HL-60 (cell line): ENCODE data around the gene PSTK.

Experiments
- DNase-seq, 2 experiments: peaks; one replicate each; pipeline ENCODE4 v3.0.0-alpha.2; 2010 to 2020; ENCODE audit warnings: low read depth in 1 of 2, low spot score in 1 of 2
- H3K27ac ChIP-seq: fragments of 250-450 bp; sonication (Bioruptor Pico); replicated peaks from 2 replicates; pipeline ENCODE4 v1.5.1; 2020; ENCODE audit warnings: mild to moderate bottlenecking, moderate library complexity
- H3K27me3 ChIP-seq: fragments of 250-450 bp; sonication (Bioruptor Pico); 2 replicates; pipeline ENCODE4 v1.5.1; 2021; ENCODE audit warnings: mild to moderate bottlenecking, moderate library complexity; ENCODE audit not compliant: insufficient read depth, poor library complexity, severe bottlenecking
- H3K4me3 ChIP-seq: replicated peaks from 2 replicates; pipeline ENCODE4 v1.5.1; 2011; ENCODE audit warnings: mild to moderate bottlenecking, control low read depth, low read length; ENCODE audit not compliant: insufficient read depth
- GABPA ChIP-seq: IDR thresholded peaks from 2 replicates; pipeline ENCODE4 v1.6.1; 2012; ENCODE audit warnings: low read depth
- POLR2AphosphoS5 ChIP-seq: IDR thresholded peaks from 2 replicates; pipeline ENCODE4 v1.6.1; 2012; ENCODE audit warnings: low read depth
- SPI1 ChIP-seq: IDR thresholded peaks from 2 replicates; pipeline ENCODE4 v1.6.1; 2012; ENCODE audit warnings: low read depth, mild to moderate bottlenecking, borderline replicate concordance
- TF ChIP-seq, protein P1 (sequence below): IDR thresholded peaks from one replicate; pipeline ENCODE4 v1.5.1; 2011; ENCODE audit warnings: low read length, control low read depth, inconsistent platforms; ENCODE audit not compliant: insufficient read depth
- TF ChIP-seq, protein P2 (sequence below): IDR thresholded peaks from 2 replicates; pipeline ENCODE4 v1.6.1; 2012; ENCODE audit warnings: low read depth; ENCODE audit not compliant: insufficient replicate concordance

PSTK gene

GRCh38 chr10:122983898-122984297 lies 3.7 kb downstream of the PSTK start:
- TF ChIP-seq, protein P1, sequence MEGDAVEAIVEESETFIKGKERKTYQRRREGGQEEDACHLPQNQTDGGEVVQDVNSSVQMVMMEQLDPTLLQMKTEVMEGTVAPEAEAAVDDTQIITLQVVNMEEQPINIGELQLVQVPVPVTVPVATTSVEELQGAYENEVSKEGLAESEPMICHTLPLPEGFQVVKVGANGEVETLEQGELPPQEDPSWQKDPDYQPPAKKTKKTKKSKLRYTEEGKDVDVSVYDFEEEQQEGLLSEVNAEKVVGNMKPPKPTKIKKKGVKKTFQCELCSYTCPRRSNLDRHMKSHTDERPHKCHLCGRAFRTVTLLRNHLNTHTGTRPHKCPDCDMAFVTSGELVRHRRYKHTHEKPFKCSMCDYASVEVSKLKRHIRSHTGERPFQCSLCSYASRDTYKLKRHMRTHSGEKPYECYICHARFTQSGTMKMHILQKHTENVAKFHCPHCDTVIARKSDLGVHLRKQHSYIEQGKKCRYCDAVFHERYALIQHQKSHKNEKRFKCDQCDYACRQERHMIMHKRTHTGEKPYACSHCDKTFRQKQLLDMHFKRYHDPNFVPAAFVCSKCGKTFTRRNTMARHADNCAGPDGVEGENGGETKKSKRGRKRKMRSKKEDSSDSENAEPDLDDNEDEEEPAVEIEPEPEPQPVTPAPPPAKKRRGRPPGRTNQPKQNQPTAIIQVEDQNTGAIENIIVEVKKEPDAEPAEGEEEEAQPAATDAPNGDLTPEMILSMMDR: no peak
- Histone ChIP-seq H3K4me3 (no peak overlapping the region), H3K27me3 (no peaks in the 10 kb centered on the region), H3K27ac (no peak overlapping the region)
- no peak for DNase-seq

GRCh38 chr10:122984708-122985107 lies 4.5 kb downstream of the PSTK start:
- TF ChIP-seq GABPA: no peak
- TF ChIP-seq, protein P2, sequence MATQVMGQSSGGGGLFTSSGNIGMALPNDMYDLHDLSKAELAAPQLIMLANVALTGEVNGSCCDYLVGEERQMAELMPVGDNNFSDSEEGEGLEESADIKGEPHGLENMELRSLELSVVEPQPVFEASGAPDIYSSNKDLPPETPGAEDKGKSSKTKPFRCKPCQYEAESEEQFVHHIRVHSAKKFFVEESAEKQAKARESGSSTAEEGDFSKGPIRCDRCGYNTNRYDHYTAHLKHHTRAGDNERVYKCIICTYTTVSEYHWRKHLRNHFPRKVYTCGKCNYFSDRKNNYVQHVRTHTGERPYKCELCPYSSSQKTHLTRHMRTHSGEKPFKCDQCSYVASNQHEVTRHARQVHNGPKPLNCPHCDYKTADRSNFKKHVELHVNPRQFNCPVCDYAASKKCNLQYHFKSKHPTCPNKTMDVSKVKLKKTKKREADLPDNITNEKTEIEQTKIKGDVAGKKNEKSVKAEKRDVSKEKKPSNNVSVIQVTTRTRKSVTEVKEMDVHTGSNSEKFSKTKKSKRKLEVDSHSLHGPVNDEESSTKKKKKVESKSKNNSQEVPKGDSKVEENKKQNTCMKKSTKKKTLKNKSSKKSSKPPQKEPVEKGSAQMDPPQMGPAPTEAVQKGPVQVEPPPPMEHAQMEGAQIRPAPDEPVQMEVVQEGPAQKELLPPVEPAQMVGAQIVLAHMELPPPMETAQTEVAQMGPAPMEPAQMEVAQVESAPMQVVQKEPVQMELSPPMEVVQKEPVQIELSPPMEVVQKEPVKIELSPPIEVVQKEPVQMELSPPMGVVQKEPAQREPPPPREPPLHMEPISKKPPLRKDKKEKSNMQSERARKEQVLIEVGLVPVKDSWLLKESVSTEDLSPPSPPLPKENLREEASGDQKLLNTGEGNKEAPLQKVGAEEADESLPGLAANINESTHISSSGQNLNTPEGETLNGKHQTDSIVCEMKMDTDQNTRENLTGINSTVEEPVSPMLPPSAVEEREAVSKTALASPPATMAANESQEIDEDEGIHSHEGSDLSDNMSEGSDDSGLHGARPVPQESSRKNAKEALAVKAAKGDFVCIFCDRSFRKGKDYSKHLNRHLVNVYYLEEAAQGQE: no peak
- TF ChIP-seq SPI1: no peak
- no peak for TF ChIP-seq POLR2AphosphoS5
- TF ChIP-seq, protein P1: no peak
- Histone ChIP-seq H3K4me3 (no peak overlapping the region), H3K27ac (no peak overlapping the region), H3K27me3 (no peaks in the 10 kb centered on the region)
- DNase-seq: no peak

DNA sequence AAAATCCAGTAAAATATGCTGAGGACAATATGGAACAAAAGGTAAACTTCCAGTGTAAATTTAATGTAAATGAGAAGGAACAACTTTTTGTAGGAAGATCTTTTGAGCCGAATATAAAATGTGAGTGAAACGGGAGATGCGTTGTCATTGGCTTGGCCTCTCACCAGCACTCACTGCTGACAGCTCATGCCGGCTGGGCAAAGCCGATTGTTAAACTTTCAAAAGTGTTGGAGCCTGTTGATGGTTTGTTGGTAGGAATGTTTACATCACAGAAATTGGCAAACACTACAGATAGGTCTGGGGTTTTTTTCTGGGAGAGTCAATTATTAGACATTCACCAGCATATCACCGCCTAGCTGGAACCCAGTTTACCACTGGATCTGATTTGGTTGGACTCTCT lies 6.1 kb downstream of the PSTK start:
- Histone ChIP-seq H3K4me3 (no peak overlapping the region), H3K27ac (no peak overlapping the region), H3K27me3 (no peaks in the 10 kb centered on the region)
- DNase-seq: no peak
- TF ChIP-seq POLR2AphosphoS5 (no peak), GABPA (no peak), SPI1 (no peak)
- TF ChIP-seq, protein P2: no peak
- TF ChIP-seq, protein P1: no peak

DNA sequence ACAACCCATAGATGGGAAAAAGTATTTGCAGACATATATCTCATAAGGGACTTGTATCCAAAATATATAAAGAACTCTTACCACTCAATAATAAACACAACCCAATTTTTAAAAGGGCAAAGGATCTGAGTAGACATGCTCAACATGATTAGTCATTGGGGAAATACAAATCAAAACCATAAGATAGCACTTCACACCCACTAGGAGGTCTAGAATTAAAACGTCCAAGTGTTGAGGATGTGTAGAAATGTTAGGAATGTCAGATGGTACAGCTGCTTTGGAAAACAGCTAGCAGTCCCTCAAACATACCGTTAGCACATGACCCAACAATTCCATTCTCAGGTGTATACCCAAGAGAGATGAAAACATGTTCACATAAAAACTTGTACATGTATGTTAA lies 8.3 kb downstream of the PSTK start:
- H3K27ac ChIP-seq: no peak overlapping the region
- TF ChIP-seq, protein P1: no peak
- TF ChIP-seq GABPA (no peak), SPI1 (no peak)
- TF ChIP-seq, protein P2: no peak
- H3K4me3 ChIP-seq: no peak overlapping the region
- no peak for DNase-seq
- no peaks in the 10 kb centered on the region for H3K27me3 ChIP-seq
